SKM-1 (cell line): ENCODE results near the gene HTRA3.

Experiments
- DNase-seq: peaks from one replicate; lab custom pipeline; 2025; ENCODE audit not compliant: unreplicated experiment; lab: John Stamatoyannopoulos, UW

Gene HTRA3

GRCh38 chr4:8291036-8291682, 21.6 kb downstream of the HTRA3 start:
- no peak for DNase-seq

- no peak for DNase-seq
Observed at GRCh38 chr4:8291701-8292477, 22.3 kb downstream of the HTRA3 start.

- no peak for DNase-seq
Observed at GRCh38 chr4:8292478-8293107, 23.0 kb downstream of the HTRA3 start.

GRCh38 chr4:8293131-8293975, 23.8 kb downstream of the HTRA3 start:
- no peak for DNase-seq

- DNase-seq, result no peak
Observed at GRCh38 chr4:8294036-8294435, 24.5 kb downstream of the HTRA3 start.

GRCh38 chr4:8294775-8295174, 25.2 kb downstream of the HTRA3 start:
- no peak for DNase-seq

GRCh38 chr4:8295471-8295870, 25.9 kb downstream of the HTRA3 start:
- no peak for DNase-seq

- DNase-seq, result no peak
Observed at GRCh38 chr4:8296491-8296890, 26.9 kb downstream of the HTRA3 start.

GRCh38 chr4:8297141-8297601, 27.6 kb downstream of the HTRA3 start:
- DNase-seq, result no peak

- no peak for DNase-seq
Observed at GRCh38 chr4:8297691-8298485, 28.3 kb downstream of the HTRA3 start.

- no peak for DNase-seq
Observed at GRCh38 chr4:8300832-8301231, 31.3 kb downstream of the HTRA3 start.

- no peak for DNase-seq
Observed at GRCh38 chr4:8301851-8302730, 32.5 kb downstream of the HTRA3 start.

- no peak for DNase-seq
Observed at GRCh38 chr4:8303081-8303480, 33.5 kb downstream of the HTRA3 start.

GRCh38 chr4:8303485-8304281, 34.1 kb downstream of the HTRA3 start:
- DNase-seq, result no peak

- no peak for DNase-seq
Observed at GRCh38 chr4:8304827-8305695, 35.5 kb downstream of the HTRA3 start.

- DNase-seq, result no peak
Observed at GRCh38 chr4:8305851-8306471, 36.4 kb downstream of the HTRA3 start.

- no peak for DNase-seq
Observed at GRCh38 chr4:8306511-8307021, 37.0 kb downstream of the HTRA3 start.
